SIG-M5 (cell line): Measurements from ENCODE around the gene MAD2L1BP.
"Not testable (repeated sequence)": the region's sequence is repeated elsewhere in the genome, so short reads cannot be mapped to it uniquely, and the experiment has no call there.

Experiments
- DNase-seq: peaks from one replicate; lab custom pipeline; 2025; lab: John Stamatoyannopoulos, UW

MAD2L1BP gene

GRCh38 chr6:43627008-43627825 lies 8.4 kb upstream of the MAD2L1BP start:
- no peak for DNase-seq

GRCh38 chr6:43628393-43629103 lies 7.1 kb upstream of the MAD2L1BP start:
- no peak for DNase-seq

DNA sequence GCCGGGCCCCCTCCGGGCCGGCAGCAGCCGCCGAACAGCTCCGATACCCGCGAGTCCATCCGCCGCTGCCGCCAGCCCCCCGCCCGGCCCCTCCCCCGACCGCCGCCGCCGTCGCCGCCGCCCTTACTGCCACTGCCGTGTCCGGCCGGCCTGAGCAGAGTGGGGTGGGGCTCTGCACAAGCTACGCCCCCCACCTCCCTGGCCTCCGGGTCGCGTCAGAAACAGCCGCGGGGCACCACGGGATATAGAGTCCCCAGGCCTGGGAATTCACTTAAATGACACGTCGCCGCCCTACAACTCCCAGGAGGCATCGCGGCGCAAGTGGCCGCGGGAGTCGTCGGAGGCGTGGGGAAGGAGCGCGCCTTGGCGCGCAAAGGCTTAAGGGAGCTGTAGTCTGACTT lies 6.5 kb upstream of the MAD2L1BP start, which contains the start of gene GTPBP2:
GTPBP2 (minus strand) TSS at position 161 of the 401 bp plus-strand sequence; CDS start at position 59, 102 bp downstream.
- DNase-seq: peak; percentile 89

GRCh38 chr6:43629505-43630300 lies 5.9 kb upstream of the MAD2L1BP start:
- DNase-seq: peak; percentile 95

- DNase-seq: no peak
These were observed 4.5 kb upstream of the MAD2L1BP start for GRCh38 chr6:43630980-43631619.

GRCh38 chr6:43633002-43633401 lies 2.6 kb upstream of the MAD2L1BP start:
- not testable (repeated sequence) for DNase-seq

GRCh38 chr6:43634702-43635303 lies 837 bp upstream of the MAD2L1BP start:
- no peak for DNase-seq

DNA sequence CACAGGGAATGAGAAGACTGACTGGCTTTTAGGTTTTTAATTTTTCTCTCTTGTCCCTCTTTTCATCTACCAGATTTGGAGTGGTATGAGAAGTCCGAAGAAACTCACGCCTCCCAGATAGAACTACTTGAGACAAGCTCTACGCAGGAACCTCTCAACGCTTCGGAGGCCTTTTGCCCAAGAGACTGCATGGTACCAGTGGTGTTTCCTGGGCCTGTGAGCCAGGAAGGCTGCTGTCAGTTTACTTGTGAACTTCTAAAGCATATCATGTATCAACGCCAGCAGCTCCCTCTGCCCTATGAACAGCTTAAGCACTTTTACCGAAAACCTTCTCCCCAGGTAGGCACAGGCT lies 644 bp downstream of the MAD2L1BP start:
- DNase-seq: no peak

- no peak for DNase-seq
These were observed 4.6 kb downstream of the MAD2L1BP start for GRCh38 chr6:43639984-43640800.

DNA sequence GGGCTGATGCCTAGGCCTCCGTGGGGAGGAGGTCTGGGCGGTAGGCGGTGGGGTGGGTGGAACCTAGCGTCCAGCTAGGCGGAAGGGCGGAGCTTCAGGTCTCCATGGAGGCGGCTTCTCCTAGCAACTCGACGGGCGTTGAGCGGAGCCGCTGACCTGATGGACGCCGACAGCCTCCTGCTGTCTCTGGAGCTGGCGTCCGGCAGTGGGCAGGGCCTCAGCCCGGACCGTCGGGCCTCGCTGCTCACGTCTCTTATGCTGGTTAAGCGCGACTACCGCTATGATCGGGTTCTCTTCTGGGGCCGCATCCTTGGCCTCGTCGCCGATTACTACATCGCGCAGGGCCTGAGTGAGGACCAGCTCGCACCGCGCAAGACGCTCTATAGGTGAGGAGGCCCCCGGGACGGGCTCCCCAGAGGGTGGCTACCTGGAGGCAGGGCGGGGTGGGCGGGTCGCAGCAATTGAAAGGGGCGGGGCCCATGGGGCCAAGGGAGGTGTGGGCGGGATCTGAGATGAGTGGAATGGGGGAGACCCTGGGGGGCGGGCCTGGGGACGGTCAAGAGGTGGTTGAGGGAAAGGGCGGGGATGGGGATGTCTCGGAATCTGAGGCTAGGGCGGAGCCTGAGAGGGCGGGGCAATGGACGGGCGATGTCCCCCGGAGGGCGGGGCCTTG lies 9.4 kb downstream of the MAD2L1BP start, which contains the start of gene RSPH9:
RSPH9 (plus strand) TSS at position 97 of the 673 bp plus-strand sequence; CDS start at position 160, 63 bp downstream.
- no peak for DNase-seq

DNA sequence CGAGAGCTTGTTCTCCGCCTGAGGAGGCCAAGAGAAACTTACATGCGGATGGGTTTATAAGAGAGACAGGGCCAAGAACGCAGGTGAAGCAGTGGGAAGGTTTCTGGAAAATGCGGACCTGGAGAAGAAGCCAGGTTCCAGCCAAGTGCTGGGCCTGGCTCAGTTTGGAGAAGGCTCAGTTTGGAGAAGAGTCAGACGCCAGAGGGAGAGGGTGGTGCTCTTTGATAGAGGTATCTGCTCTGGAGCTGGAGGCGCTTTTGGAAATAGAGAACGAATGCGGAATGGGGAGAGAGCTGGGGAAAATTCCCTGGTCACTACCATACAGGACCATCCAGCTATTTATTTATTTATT lies 9.9 kb downstream of the MAD2L1BP start:
- no peak for DNase-seq

DNA sequence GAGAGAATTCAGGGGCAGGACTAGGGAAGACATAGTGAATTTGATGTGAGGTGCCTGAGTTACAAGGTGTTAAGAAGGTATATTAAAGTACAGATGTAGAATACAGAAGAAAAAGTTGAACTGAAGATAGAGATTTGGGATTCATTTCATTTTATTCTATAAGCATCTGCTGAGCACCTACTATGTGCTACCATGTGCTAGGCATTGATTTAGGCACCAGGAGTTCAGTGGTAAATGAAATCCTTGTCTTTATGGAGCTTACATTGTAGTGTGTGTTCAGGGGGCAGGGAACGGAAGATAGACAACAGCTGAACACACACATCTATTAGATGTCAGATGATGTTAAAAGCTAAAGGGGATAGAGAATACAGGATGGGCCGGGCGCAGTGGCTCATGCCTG lies 12.0 kb downstream of the MAD2L1BP start:
- DNase-seq: no peak

- no peak for DNase-seq
These were observed 12.6 kb downstream of the MAD2L1BP start for GRCh38 chr6:43648248-43648647.

DNA sequence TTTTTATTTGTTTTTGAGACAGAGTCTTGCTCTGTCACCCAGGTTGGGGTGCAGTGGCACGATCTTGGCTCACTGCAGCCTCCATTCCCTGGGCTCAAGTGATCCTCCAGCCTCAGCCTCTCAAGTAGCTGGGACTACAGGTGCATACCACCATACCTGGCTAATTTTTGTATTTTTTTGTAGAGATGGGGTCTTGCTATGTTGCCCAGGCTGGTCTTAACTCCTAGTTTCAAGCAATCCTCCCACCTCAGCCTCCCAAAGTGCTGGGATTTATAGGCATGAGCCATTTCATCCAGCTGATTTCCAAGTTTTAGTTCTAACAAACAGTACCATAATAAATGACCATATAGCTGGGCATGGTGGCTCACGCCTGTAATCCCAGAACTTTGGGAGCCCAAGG lies 17.2 kb downstream of the MAD2L1BP start:
- not testable (repeated sequence) for DNase-seq

DNA sequence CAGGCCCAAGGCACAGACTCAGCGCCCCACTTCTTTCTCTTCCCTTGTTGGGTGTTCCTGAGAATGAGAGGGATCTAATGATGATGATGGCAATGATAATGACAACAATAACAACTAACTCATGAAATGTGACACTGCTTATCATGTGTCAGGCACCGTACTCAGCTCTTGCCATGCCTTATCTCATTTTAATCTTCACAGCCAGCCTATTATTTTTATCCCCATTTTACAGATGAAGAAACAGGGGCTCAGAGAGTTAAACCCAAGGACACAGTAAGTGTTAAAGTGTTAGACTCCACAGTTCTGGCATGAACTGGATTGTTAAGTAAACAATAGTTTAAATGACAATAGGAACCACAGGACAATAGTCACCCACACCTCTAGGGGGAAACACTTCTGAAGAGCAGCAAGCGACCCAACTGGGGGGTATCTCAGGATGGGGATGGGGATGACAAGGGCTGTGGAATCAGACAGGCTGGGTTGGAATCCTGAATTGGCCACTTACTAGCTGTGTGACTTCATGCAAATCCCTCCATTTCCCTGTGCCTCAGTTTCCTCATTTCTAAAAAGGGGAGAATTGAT lies 21.7 kb downstream of the MAD2L1BP start:
- DNase-seq: no peak

DNA sequence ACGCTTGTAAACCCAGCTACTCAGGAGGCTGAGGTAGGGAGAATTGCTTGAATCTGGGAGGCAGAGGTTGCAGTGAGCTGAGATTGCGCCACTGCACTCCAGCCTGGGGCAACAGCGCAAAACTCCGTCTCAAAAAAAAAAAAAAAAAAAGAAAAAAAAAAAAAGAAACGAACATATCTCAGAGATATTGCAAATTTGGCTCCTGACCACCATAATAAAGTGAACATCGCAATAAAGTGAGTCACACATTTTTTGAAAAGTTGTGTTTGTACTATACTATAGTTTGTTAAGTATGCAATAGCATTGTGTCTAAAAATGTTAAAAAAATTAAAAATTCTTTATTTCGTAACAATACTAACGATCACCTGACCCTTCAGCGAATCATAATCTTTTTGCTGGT lies 22.5 kb downstream of the MAD2L1BP start:
- DNase-seq: no peak

DNA sequence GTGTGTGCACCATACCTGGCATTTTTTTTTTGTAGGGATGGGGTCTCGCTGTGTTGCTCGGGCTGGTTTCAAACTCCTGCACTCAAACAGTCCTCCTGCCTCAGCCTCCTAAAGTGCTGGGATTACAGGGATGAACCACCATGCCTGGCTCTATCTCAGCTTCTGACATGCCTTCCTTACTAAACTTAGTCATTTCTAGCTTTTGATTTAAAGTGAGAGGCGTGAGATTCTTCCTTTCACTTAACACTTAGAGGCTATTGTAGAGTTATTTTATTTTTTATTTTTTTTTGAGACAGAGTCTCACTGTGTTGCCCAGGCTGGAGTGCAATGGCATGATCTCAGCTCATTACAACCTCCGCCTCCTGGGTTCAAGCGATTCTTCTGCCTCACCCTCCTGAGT lies 27.3 kb downstream of the MAD2L1BP start:
- DNase-seq: not testable (repeated sequence)

- DNase-seq: no peak
These were observed 29.7 kb downstream of the MAD2L1BP start for GRCh38 chr6:43665376-43665775.

DNA sequence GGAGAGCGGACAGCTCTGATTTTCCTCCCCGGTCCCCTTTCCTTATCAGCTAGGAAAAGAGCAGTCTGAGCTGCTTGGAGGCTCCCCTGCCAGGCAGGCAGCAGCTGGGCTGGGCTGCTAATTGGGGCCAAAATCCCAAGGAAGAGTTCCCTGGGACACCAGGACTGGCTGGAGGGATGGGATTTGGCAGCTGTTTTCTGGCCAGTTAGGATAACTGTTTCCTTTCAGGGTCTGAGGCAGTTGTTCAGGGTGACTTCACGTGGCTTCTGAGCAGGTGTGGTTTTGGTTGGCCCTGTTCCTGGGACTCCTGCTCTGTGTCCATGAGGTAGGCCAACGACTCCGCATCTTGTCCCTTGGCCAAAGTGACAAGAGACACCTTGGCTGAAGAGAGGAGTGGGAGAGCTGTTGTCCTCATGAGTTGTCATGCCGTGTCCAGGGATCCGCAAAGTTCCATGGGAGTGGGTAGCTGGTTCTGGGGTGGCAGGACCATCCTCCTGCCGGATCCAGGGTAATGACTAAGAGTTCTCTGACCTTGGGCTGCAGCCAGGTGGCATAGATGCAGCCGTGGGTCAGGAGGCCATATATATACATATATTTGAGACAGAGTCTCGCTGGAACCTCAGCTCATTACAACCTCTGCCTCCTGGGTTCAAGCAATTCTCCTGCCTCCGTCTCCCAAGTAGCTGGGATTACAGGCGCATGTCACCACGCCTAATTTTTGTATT lies 30.7 kb downstream of the MAD2L1BP start:
- no peak for DNase-seq
